Measurements from ENCODE around the gene ZBTB39. TPM values are rescaled to one million over a fixed set of nuclear protein-coding genes. Genes with fewer than 3 reads are reported as not detected.

ZBTB39 gene
- total RNA-seq, 4 donors from 2014 or later, result 6.1 to 8.9 (median 6.7) TPM

- Histone ChIP-seq H3K27ac (peak overlapping the region in 3 of 4 donors; percentile 90 to 94 (median 93)), H3K27me3 (no peaks in the 10 kb centered on the region), H3K36me3 (peaks cover 0 to 28% of the 10 kb centered on the region in 2 donors), H3K4me1 (peaks cover 0 to 34% (median 13%) of the 10 kb centered on the region in 3 donors), H3K9me3 (no peaks in the 10 kb centered on the region), H3K4me3 (peak overlapping the region; percentile 11 to 95)
- WGBS, 2 donors (ENCODE audit: low coverage in 1 of 2), result 53 to 61% methylated on average over 8 to 10 of the region's 10 CpGs
- TF ChIP-seq EP300 (IDR thresholded peaks at IDR 0.05) (no peak), CTCF (IDR thresholded peaks at IDR 0.05) (no peak), POLR2A (IDR thresholded peaks at IDR 0.05) (no peak)
- ATAC-seq, result no peak
These were observed 596 bp upstream of the ZBTB39 start for GRCh38 chr12:57006809-57007475.

GRCh38 chr12:57004651-57005050 lies 1.7 kb downstream of the ZBTB39 start:
- Histone ChIP-seq H3K36me3 (peaks cover 0 to 51% of the 10 kb centered on the region in 2 donors), H3K4me1 (peaks cover 0 to 49% (median 13%) of the 10 kb centered on the region in 3 donors), H3K4me3 (peak overlapping the region in 1 of 2 donors; percentile 95), H3K9me3 (no peaks in the 10 kb centered on the region), H3K27me3 (no peaks in the 10 kb centered on the region), H3K27ac (no peak overlapping the region)
- 40 to 100% methylated on average over 1 to 3 of the region's 6 CpGs for WGBS, 2 donors (ENCODE audit: low coverage in 1 of 2)
- TF ChIP-seq EP300 (IDR thresholded peaks at IDR 0.05) (no peak), POLR2AphosphoS5 (IDR thresholded peaks at IDR 0.05) (no peak), POLR2A (IDR thresholded peaks at IDR 0.05) (no peak), CTCF (IDR thresholded peaks at IDR 0.05) (no peak)
- ATAC-seq, result no peak

GRCh38 chr12:57003395-57003794 lies 3.0 kb downstream of the ZBTB39 start:
- no peak for ATAC-seq
- H3K36me3 ChIP-seq, result peaks cover 0 to 60% of the 10 kb centered on the region in 2 donors

GRCh38 chr12:57001448-57001906 lies 4.9 kb downstream of the ZBTB39 start:
- peak; percentile 25 for ATAC-seq
- WGBS, 2 donors (ENCODE audit: low coverage in 1 of 2), result 27 to 47% methylated on average over 3 to 11 of the region's 13 CpGs

More at GRCh38 chr12:57003395-57003794, 3.0 kb downstream of the ZBTB39 start:
- 93 to 98% methylated on average over 8 to 10 of the region's 13 CpGs for WGBS, 2 donors (ENCODE audit: low coverage in 1 of 2)
- Histone ChIP-seq H3K27ac (no peak overlapping the region), H3K4me3 (no peak overlapping the region), H3K27me3 (no peaks in the 10 kb centered on the region), H3K4me1 (peaks cover 0 to 49% (median 13%) of the 10 kb centered on the region in 3 donors), H3K9me3 (no peaks in the 10 kb centered on the region)
- TF ChIP-seq EP300 (IDR thresholded peaks at IDR 0.05) (no peak), CTCF (IDR thresholded peaks at IDR 0.05) (no peak), POLR2A (IDR thresholded peaks at IDR 0.05) (no peak), POLR2AphosphoS5 (IDR thresholded peaks at IDR 0.05) (no peak)

More at GRCh38 chr12:57001448-57001906, 4.9 kb downstream of the ZBTB39 start:
- H3K4me1 ChIP-seq, result peaks cover 0 to 41% (median 8%) of the 10 kb centered on the region in 3 donors
- H3K36me3 ChIP-seq, result peaks cover 0 to 79% of the 10 kb centered on the region in 2 donors
- H3K4me3 ChIP-seq, result no peak overlapping the region
- H3K9me3 ChIP-seq, result no peaks in the 10 kb centered on the region
- H3K27me3 ChIP-seq, result no peaks in the 10 kb centered on the region
- no peak overlapping the region for H3K27ac ChIP-seq
- TF ChIP-seq POLR2AphosphoS5 (IDR thresholded peaks at IDR 0.05) (no peak), CTCF (IDR thresholded peaks at IDR 0.05) (peak in 3 of 4 experiments; percentile 34 to 69 (median 57))

All from gastroesophageal sphincter (tissue), 4 donors.